Measurements from ENCODE around the gene GATAD2B.
"Not testable (repeated sequence)": the region's sequence is repeated elsewhere in the genome, so short reads cannot be mapped to it uniquely, and the experiment has no call there.

Gene GATAD2B

GRCh38 chr1:153775458-153776327 is 147.1 kb downstream of the GATAD2B start:
- DNase-seq: peak; percentile 81

GRCh38 chr1:153774780-153775457 is 147.9 kb downstream of the GATAD2B start, which contains the start of gene SLC27A3:
SLC27A3 (plus strand) TSS chr1:153775407; CDS start chr1:153775498, 91 bp downstream.
- DNase-seq: peak; percentile 88

GRCh38 chr1:153774026-153774595 is 148.7 kb downstream of the GATAD2B start:
- DNase-seq: no peak

GRCh38 chr1:153773096-153773921 is 149.5 kb downstream of the GATAD2B start:
- no peak for DNase-seq

- peak; percentile 38 for DNase-seq
Observed at GRCh38 chr1:153771841-153772593, 150.8 kb downstream of the GATAD2B start.

- DNase-seq: no peak
Observed at GRCh38 chr1:153771261-153771660, 151.5 kb downstream of the GATAD2B start.

GRCh38 chr1:153770797-153771196 is 152.0 kb downstream of the GATAD2B start:
- no peak for DNase-seq

GRCh38 chr1:153769221-153769620 is 153.6 kb downstream of the GATAD2B start:
- no peak for DNase-seq

- no peak for DNase-seq
Observed at GRCh38 chr1:153768316-153769181, 154.2 kb downstream of the GATAD2B start.

GRCh38 chr1:153767519-153767918 is 155.3 kb downstream of the GATAD2B start:
- no peak for DNase-seq

GRCh38 chr1:153766663-153767062 is 156.1 kb downstream of the GATAD2B start:
- not testable (repeated sequence) for DNase-seq

- no peak for DNase-seq
Observed at GRCh38 chr1:153764310-153764709, 158.5 kb downstream of the GATAD2B start.

GRCh38 chr1:153763365-153764225 is 159.2 kb downstream of the GATAD2B start:
- no peak for DNase-seq

- no peak for DNase-seq
Observed at GRCh38 chr1:153760440-153760839, 162.3 kb downstream of the GATAD2B start.
